HG02884 (cell line): ENCODE measurements around the gene CRYBG3.
"Not testable (repeated sequence)": the region's sequence is repeated elsewhere in the genome, so short reads cannot be mapped to it uniquely, and the experiment has no call there.

ENCODE experiments used
- ATAC-seq: cut with Tn5 transposase; IDR thresholded peaks from one replicate; pipeline ENCODE4 v1.9.1; 2021; ENCODE audit warnings: mild to moderate bottlenecking, moderate library complexity; ENCODE audit not compliant: unreplicated experiment

Gene CRYBG3

GRCh38 chr3:97821774-97822358 is at the start of gene CRYBG3:
TSS of gene CRYBG3 (plus strand) at chr3:97822011. CDS start at chr3:97822207, 196 bp downstream.
- ATAC-seq: peak; percentile 96

- ATAC-seq: no peak
Observed at GRCh38 chr3:97772926-97773325, 48.9 kb upstream of the CRYBG3 start.

- ATAC-seq: no peak
Observed at GRCh38 chr3:97778152-97778551, 43.7 kb upstream of the CRYBG3 start.

GRCh38 chr3:97793420-97794019 is 28.3 kb upstream of the CRYBG3 start:
- peak; percentile 67 for ATAC-seq

GRCh38 chr3:97795951-97796350 is 25.9 kb upstream of the CRYBG3 start:
- ATAC-seq: no peak

- ATAC-seq: no peak
Observed at GRCh38 chr3:97804471-97804870, 17.3 kb upstream of the CRYBG3 start.

GRCh38 chr3:97810779-97811390 is 10.9 kb upstream of the CRYBG3 start:
- no peak for ATAC-seq

GRCh38 chr3:97815149-97815917 is 6.5 kb upstream of the CRYBG3 start:
- peak; percentile 49 for ATAC-seq

- no peak for ATAC-seq
Observed at GRCh38 chr3:97816811-97817210, 5.0 kb upstream of the CRYBG3 start.

GRCh38 chr3:97817965-97818364 is 3.8 kb upstream of the CRYBG3 start:
- ATAC-seq: no peak

- no peak for ATAC-seq
Observed at GRCh38 chr3:97820780-97821179, 1.0 kb upstream of the CRYBG3 start.

GRCh38 chr3:97821287-97821773 is 481 bp upstream of the CRYBG3 start:
- ATAC-seq: peak; percentile 45

- ATAC-seq: peak; percentile 24
Observed at GRCh38 chr3:97822359-97822775, 556 bp downstream of the CRYBG3 start.

GRCh38 chr3:97823046-97824004 is 1.5 kb downstream of the CRYBG3 start:
- no peak for ATAC-seq

- no peak for ATAC-seq
Observed at GRCh38 chr3:97825101-97825500, 3.3 kb downstream of the CRYBG3 start.

GRCh38 chr3:97827741-97828471 is 6.1 kb downstream of the CRYBG3 start:
- ATAC-seq: no peak

GRCh38 chr3:97829198-97829597 is 7.4 kb downstream of the CRYBG3 start:
- no peak for ATAC-seq

- ATAC-seq: no peak
Observed at GRCh38 chr3:97830638-97831037, 8.8 kb downstream of the CRYBG3 start.

GRCh38 chr3:97831140-97831539 is 9.3 kb downstream of the CRYBG3 start:
- ATAC-seq: no peak

GRCh38 chr3:97833184-97833583 is 11.4 kb downstream of the CRYBG3 start:
- ATAC-seq: not testable (repeated sequence)
